GM12873 (cell line): ENCODE measurements around the gene SLC36A2.

Experiments
- CTCF ChIP-seq: IDR thresholded peaks from 2 replicates; pipeline ENCODE4 v1.5.1; 2012; ENCODE audit warnings: low read depth, mild to moderate bottlenecking, moderate library complexity, low read length, control low read depth; ENCODE audit not compliant: insufficient read depth; ENCODE audit errors: missing control alignments

SLC36A2 gene

DNA sequence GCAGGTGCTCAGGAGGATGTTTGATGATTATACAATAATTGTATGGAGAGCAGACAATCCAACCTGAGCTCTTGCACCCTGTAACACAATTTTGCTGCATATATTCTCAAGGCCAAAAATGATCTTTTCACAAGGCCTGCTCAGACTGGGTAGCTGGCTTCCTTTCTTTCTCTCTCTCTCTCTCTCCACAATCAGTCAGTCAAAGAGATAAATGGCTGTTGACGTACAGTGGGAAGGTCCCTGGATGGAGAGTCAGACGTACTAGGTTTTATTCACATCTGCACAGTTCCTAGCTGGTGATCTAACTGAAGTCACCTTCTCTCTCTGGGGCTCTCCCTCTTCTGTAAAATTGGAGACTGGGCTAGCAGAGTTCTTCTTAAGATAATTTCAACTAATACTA lies 19.8 kb downstream of the SLC36A2 start:
- TF ChIP-seq CTCF: no peak

- no peak for TF ChIP-seq CTCF
Measured at GRCh38 chr5:151326266-151326665, 21.1 kb downstream of the SLC36A2 start.

- TF ChIP-seq CTCF: no peak
Measured at GRCh38 chr5:151320481-151320880, 26.9 kb downstream of the SLC36A2 start.

GRCh38 chr5:151318850-151319732 lies 28.3 kb downstream of the SLC36A2 start:
- TF ChIP-seq CTCF: peak; percentile 38

GRCh38 chr5:151317871-151318270 lies 29.5 kb downstream of the SLC36A2 start:
- TF ChIP-seq CTCF: no peak

GRCh38 chr5:151315998-151316597 lies 31.3 kb downstream of the SLC36A2 start:
- TF ChIP-seq CTCF: peak; percentile 95

- no peak for TF ChIP-seq CTCF
Measured at GRCh38 chr5:151313357-151313756, 34.0 kb downstream of the SLC36A2 start.
